Gastrocnemius medialis (tissue), 4 donors: ENCODE data around the gene CIZ1.
"Not testable (repeated sequence)": the region's sequence is repeated elsewhere in the genome, so short reads cannot be mapped to it uniquely, and the experiment has no call there.

Experiments used
- CTCF ChIP-seq, 5 experiments: fragments of 450-650 bp in 3 of 5; fragments of 200-600 bp in 2 of 5; sonication (generic) in 2 of 5; IDR thresholded peaks in 4 of 5; conservative IDR thresholded peaks in 1 of 5; 1 replicate in 4 of 5; 2 replicates in 1 of 5; pipeline ENCODE4 v1.5.1; 2016 to 2019; ENCODE audit warnings: antibody characterized with exemption in 5 of 5, mild to moderate bottlenecking in 3 of 5, moderate library complexity in 3 of 5
- POLR2A ChIP-seq, 2 donors: fragments of 450-650 bp; IDR thresholded peaks; one replicate each; pipeline ENCODE4 v1.6.1; 2017; ENCODE audit warnings: antibody characterized with exemption in 2 of 2, mild to moderate bottlenecking in 2 of 2, moderate library complexity in 2 of 2

GRCh38 chr9:128132139-128132538, 59.2 kb downstream of the CIZ1 start:
- TF ChIP-seq CTCF (IDR thresholded peaks at IDR 0.05 in 4 of 5, conservative IDR thresholded peaks at IDR 0.05 in 1 of 5); POLR2A (IDR thresholded peaks at IDR 0.05): not testable (repeated sequence)
